Neuronal stem cell (in vitro differentiated cells): ENCODE results near the gene PTEN.

Source experiments
- DNase-seq: peaks from one replicate; pipeline ENCODE4 v3.0.0-alpha.2; 2013; ENCODE audit warnings: low spot score
- H2AFZ ChIP-seq: one replicate; pipeline ENCODE4 v1.6.1; 2013; ENCODE audit warnings: mild to moderate bottlenecking, low read length, inconsistent platforms
- H2AK5ac ChIP-seq: 2 replicates; pipeline ENCODE4 v1.6.1; 2013; ENCODE audit warnings: low read depth, mild to moderate bottlenecking, inconsistent platforms, low read length, moderate library complexity, mixed read lengths
- H2BK120ac ChIP-seq: 2 replicates; pipeline ENCODE4 v1.6.1; 2013; ENCODE audit warnings: low read depth, mild to moderate bottlenecking, inconsistent platforms, low read length, moderate library complexity, mixed read lengths
- H2BK12ac ChIP-seq: one replicate; pipeline ENCODE4 v1.6.1; 2013; ENCODE audit warnings: low read length, inconsistent platforms
- H2BK15ac ChIP-seq: 2 replicates; pipeline ENCODE4 v1.6.1; 2013; ENCODE audit warnings: mild to moderate bottlenecking, low read length, inconsistent platforms, mixed read lengths
- H2BK5ac ChIP-seq: one replicate; pipeline ENCODE4 v1.6.1; 2013; ENCODE audit warnings: inconsistent platforms, mild to moderate bottlenecking, low read length, moderate library complexity
- H3K14ac ChIP-seq: one replicate; pipeline ENCODE4 v1.6.1; 2013; ENCODE audit warnings: low read length, inconsistent platforms
- H3K18ac ChIP-seq: 2 replicates; pipeline ENCODE4 v1.6.1; 2013; ENCODE audit warnings: low read length, inconsistent platforms
- H3K23ac ChIP-seq: 2 replicates; pipeline ENCODE4 v1.6.1; 2013; ENCODE audit warnings: low read depth, mild to moderate bottlenecking, mixed read lengths, low read length, inconsistent platforms; ENCODE audit not compliant: poor library complexity
- H3K27ac ChIP-seq: replicated peaks from 3 replicates; pipeline ENCODE4 v1.5.1; 2013; ENCODE audit warnings: low read length, inconsistent platforms
- H3K27me3 ChIP-seq, 3 experiments: 2 replicates each; pipeline ENCODE4 v1.6.1; 2013; ENCODE audit warnings: low read length in 3 of 3, mild to moderate bottlenecking in 2 of 3, inconsistent platforms in 1 of 3, low read depth in 1 of 3, mixed read lengths in 1 of 3, moderate library complexity in 1 of 3; ENCODE audit not compliant: control insufficient read depth in 3 of 3, insufficient read depth in 3 of 3
- H3K36me3 ChIP-seq, 2 donors: replicated peaks in 1 of 2; 2 replicates each; pipeline ENCODE4 v1.6.1; 2013; ENCODE audit warnings: low read length in 2 of 2; ENCODE audit not compliant: control insufficient read depth in 2 of 2, insufficient read depth in 2 of 2
- H3K4ac ChIP-seq: 2 replicates; pipeline ENCODE4 v1.6.1; 2013; ENCODE audit warnings: inconsistent platforms, mild to moderate bottlenecking, low read length, moderate library complexity
- H3K4me1 ChIP-seq, 2 donors: 1 replicate in 1 of 2; 2 replicates in 1 of 2; pipeline ENCODE4 v1.6.1; 2013; ENCODE audit warnings: low read length in 2 of 2, low read depth in 1 of 2; ENCODE audit not compliant: control insufficient read depth in 2 of 2, insufficient read depth in 1 of 2
- H3K4me2 ChIP-seq: one replicate; pipeline ENCODE4 v1.6.1; 2013; ENCODE audit warnings: mild to moderate bottlenecking, low read length, inconsistent platforms; ENCODE audit not compliant: insufficient read depth, poor library complexity, severe bottlenecking
- H3K4me3 ChIP-seq, 2 donors: 2 replicates each; pipeline ENCODE4 v1.5.1; 2013; ENCODE audit warnings: low read length in 2 of 2, mild to moderate bottlenecking in 2 of 2, inconsistent platforms in 1 of 2, moderate library complexity in 1 of 2
- H3K79me1 ChIP-seq: one replicate; pipeline ENCODE4 v1.6.1; 2013; ENCODE audit warnings: low read depth, mild to moderate bottlenecking, inconsistent platforms, low read length, moderate library complexity
- H3K9ac ChIP-seq: one replicate; pipeline ENCODE4 v1.6.1; 2013; ENCODE audit warnings: mild to moderate bottlenecking, low read depth, low read length, inconsistent platforms; ENCODE audit not compliant: poor library complexity
- H3K9me3 ChIP-seq, 2 donors: replicated peaks in 1 of 2; 2 replicates each; pipeline versions ENCODE3 to v1.6.1; 2013; ENCODE audit warnings: low read length in 2 of 2, mild to moderate bottlenecking in 2 of 2, inconsistent platforms in 1 of 2, low read depth in 1 of 2, mixed read lengths in 1 of 2, moderate library complexity in 1 of 2; ENCODE audit not compliant: control insufficient read depth in 2 of 2, insufficient read depth in 1 of 2
- H4K8ac ChIP-seq: one replicate; pipeline ENCODE4 v1.6.1; 2013; ENCODE audit warnings: low read depth, mild to moderate bottlenecking, inconsistent platforms, low read length, moderate library complexity
- H4K91ac ChIP-seq: one replicate; pipeline ENCODE4 v1.6.1; 2013; ENCODE audit warnings: low read length, low read depth, mild to moderate bottlenecking, inconsistent platforms; ENCODE audit not compliant: poor library complexity
- WGBS, 2 donors: extraction: QIAGEN DNeasy Blood & Tissue Kit; methylation state at CpG; one replicate each; pipeline ENCODE4 v1.1.7; 2013; ENCODE audit warnings: missing lambda C conversion rate in 2 of 2, mixed read lengths in 1 of 2; ENCODE audit not compliant: insufficient read length in 2 of 2, insufficient replicate concordance in 1 of 2; ENCODE audit errors: extremely low coverage in 2 of 2; 5-methylcytosine and 5-hydroxymethylcytosine counted together

The PTEN gene

GRCh38 chr10:87886635-87887034 is 23.2 kb downstream of the PTEN start:
- DNase-seq: no peak
- no peak overlapping the region for H2BK15ac ChIP-seq
- no peak overlapping the region for H3K27ac ChIP-seq
- no peak overlapping the region for H3K14ac ChIP-seq
- H3K4me1 ChIP-seq: no peaks in the 10 kb centered on the region
- no peak overlapping the region for H4K8ac ChIP-seq
- H2AK5ac ChIP-seq: no peak overlapping the region
- no peak overlapping the region for H3K18ac ChIP-seq
- no peak overlapping the region for H2BK12ac ChIP-seq
- H3K4me2 ChIP-seq: no peak overlapping the region
- no CpG with 5 or more reads among the region's 2 CpGs for WGBS, 2 donors
- H2BK120ac ChIP-seq: no peak overlapping the region
- no peak overlapping the region for H4K91ac ChIP-seq
- no peaks in the 10 kb centered on the region for H3K79me1 ChIP-seq
- H2AFZ ChIP-seq: no peak overlapping the region
- H3K4me3 ChIP-seq: no peak overlapping the region
- H3K9ac ChIP-seq: no peak overlapping the region
- H2BK5ac ChIP-seq: no peak overlapping the region
- no peak overlapping the region for H3K23ac ChIP-seq
- no peak overlapping the region for H3K4ac ChIP-seq
- peaks cover 2 to 27% of the 10 kb centered on the region in 2 donors for H3K9me3 ChIP-seq
- H3K27me3 ChIP-seq: no peaks in the 10 kb centered on the region
- peaks cover 2 to 41% of the 10 kb centered on the region in 2 donors for H3K36me3 ChIP-seq

GRCh38 chr10:87887146-87887545 is 23.7 kb downstream of the PTEN start:
- no CpG with 5 or more reads among the region's 1 CpG for WGBS, 2 donors

GRCh38 chr10:87887548-87888289 is 24.3 kb downstream of the PTEN start:
- Histone ChIP-seq H3K27me3 (no peaks in the 10 kb centered on the region), H4K8ac (no peak overlapping the region), H4K91ac (no peak overlapping the region), H2AFZ (no peak overlapping the region), H3K9ac (no peak overlapping the region), H3K4ac (no peak overlapping the region), H3K9me3 (peaks cover 2 to 27% of the 10 kb centered on the region in 2 donors), H2AK5ac (no peak overlapping the region), H3K14ac (no peak overlapping the region), H3K4me2 (no peak overlapping the region), H3K18ac (no peak overlapping the region), H2BK12ac (no peak overlapping the region), H2BK120ac (no peak overlapping the region), H2BK5ac (no peak overlapping the region), H3K23ac (no peak overlapping the region), H3K79me1 (no peaks in the 10 kb centered on the region), H3K36me3 (peaks cover 2 to 41% of the 10 kb centered on the region in 2 donors), H3K27ac (no peak overlapping the region), H2BK15ac (no peak overlapping the region), H3K4me1 (no peaks in the 10 kb centered on the region), H3K4me3 (no peak overlapping the region)
- no peak for DNase-seq
- no CpG with 5 or more reads among the region's 2 CpGs for WGBS, 2 donors

More at GRCh38 chr10:87887146-87887545, 23.7 kb downstream of the PTEN start:
- no peak overlapping the region for H3K18ac ChIP-seq
- H3K23ac ChIP-seq: no peak overlapping the region
- no peaks in the 10 kb centered on the region for H3K4me1 ChIP-seq
- no peaks in the 10 kb centered on the region for H3K27me3 ChIP-seq
- H2AFZ ChIP-seq: no peak overlapping the region
- no peak for DNase-seq
- no peak overlapping the region for H3K9ac ChIP-seq
- H4K91ac ChIP-seq: no peak overlapping the region
- H3K4me2 ChIP-seq: no peak overlapping the region
- H3K14ac ChIP-seq: no peak overlapping the region
- H2BK5ac ChIP-seq: no peak overlapping the region
- H2BK15ac ChIP-seq: no peak overlapping the region
- H3K36me3 ChIP-seq: peaks cover 2 to 41% of the 10 kb centered on the region in 2 donors
- H4K8ac ChIP-seq: no peak overlapping the region
- H3K27ac ChIP-seq: no peak overlapping the region
- H2AK5ac ChIP-seq: no peak overlapping the region
- H3K79me1 ChIP-seq: no peaks in the 10 kb centered on the region
- peaks cover 2 to 27% of the 10 kb centered on the region in 2 donors for H3K9me3 ChIP-seq
- H2BK12ac ChIP-seq: no peak overlapping the region
- no peak overlapping the region for H3K4ac ChIP-seq
- H2BK120ac ChIP-seq: no peak overlapping the region
- H3K4me3 ChIP-seq: no peak overlapping the region

GRCh38 chr10:87895430-87895829 is 32.0 kb downstream of the PTEN start:
- Histone ChIP-seq H3K79me1 (peaks cover 2% of the 10 kb centered on the region), H3K18ac (no peak overlapping the region), H3K27ac (no peak overlapping the region), H3K9me3 (peaks cover 0 to 8% of the 10 kb centered on the region in 2 donors), H2AK5ac (no peak overlapping the region), H3K23ac (no peak overlapping the region), H3K36me3 (peaks cover 0 to 33% of the 10 kb centered on the region in 2 donors), H3K27me3 (no peaks in the 10 kb centered on the region), H3K4me2 (no peak overlapping the region), H3K14ac (no peak overlapping the region), H4K91ac (no peak overlapping the region), H3K9ac (no peak overlapping the region), H2BK15ac (no peak overlapping the region), H3K4me3 (no peak overlapping the region), H2BK12ac (no peak overlapping the region), H2BK120ac (no peak overlapping the region), H3K4me1 (no peaks in the 10 kb centered on the region), H2AFZ (no peak overlapping the region), H3K4ac (no peak overlapping the region), H4K8ac (no peak overlapping the region), H2BK5ac (no peak overlapping the region)
- DNase-seq: no peak
- WGBS, 2 donors: no CpG with 5 or more reads among the region's 1 CpG
